Peyer's patch (tissue), 4 donors: ENCODE measurements around the gene KHK.

Experiments
- POLR2A ChIP-seq, 2 donors: fragments of 450-650 bp; IDR thresholded peaks; one replicate each; pipeline ENCODE4 v1.5.1; 2017; ENCODE audit warnings: antibody characterized with exemption in 2 of 2, mild to moderate bottlenecking in 2 of 2, moderate library complexity in 2 of 2
- TF ChIP-seq, protein P1 (sequence below), 6 experiments: fragments of 450-650 bp in 4 of 6; fragments of 200-600 bp in 2 of 6; sonication (generic) in 1 of 6; IDR thresholded peaks; one replicate each; pipeline ENCODE4 v1.5.1; 2017 to 2019; ENCODE audit warnings: antibody characterized with exemption in 6 of 6, mild to moderate bottlenecking in 3 of 6, moderate library complexity in 1 of 6

DNA sequence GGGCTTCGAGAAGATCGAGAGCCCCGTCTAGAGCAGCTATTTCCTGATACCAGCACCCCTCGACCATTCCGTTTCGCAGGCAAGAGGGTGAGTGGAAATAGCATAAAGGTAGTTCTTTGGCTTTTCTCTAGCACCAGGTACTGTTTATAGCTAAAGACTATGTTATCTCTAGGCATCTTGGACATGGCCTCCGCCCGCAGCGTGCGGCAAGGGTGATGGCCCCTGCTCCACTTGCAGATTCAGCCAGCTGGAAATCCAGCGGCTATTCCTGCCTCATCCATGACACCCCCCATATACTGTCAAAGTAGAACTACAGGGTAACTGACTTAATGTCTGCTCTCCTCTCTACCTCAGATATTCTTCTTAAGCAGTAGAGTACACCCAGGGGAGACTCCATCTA lies 31.9 kb upstream of the KHK start:
- TF ChIP-seq, protein P1, sequence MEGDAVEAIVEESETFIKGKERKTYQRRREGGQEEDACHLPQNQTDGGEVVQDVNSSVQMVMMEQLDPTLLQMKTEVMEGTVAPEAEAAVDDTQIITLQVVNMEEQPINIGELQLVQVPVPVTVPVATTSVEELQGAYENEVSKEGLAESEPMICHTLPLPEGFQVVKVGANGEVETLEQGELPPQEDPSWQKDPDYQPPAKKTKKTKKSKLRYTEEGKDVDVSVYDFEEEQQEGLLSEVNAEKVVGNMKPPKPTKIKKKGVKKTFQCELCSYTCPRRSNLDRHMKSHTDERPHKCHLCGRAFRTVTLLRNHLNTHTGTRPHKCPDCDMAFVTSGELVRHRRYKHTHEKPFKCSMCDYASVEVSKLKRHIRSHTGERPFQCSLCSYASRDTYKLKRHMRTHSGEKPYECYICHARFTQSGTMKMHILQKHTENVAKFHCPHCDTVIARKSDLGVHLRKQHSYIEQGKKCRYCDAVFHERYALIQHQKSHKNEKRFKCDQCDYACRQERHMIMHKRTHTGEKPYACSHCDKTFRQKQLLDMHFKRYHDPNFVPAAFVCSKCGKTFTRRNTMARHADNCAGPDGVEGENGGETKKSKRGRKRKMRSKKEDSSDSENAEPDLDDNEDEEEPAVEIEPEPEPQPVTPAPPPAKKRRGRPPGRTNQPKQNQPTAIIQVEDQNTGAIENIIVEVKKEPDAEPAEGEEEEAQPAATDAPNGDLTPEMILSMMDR (IDR thresholded peaks at IDR 0.05), result no peak
- TF ChIP-seq POLR2A (IDR thresholded peaks at IDR 0.05), result no peak
